Measurements from ENCODE around the gene GLDN. TPM values are rescaled to one million over a fixed set of nuclear protein-coding genes. Genes with fewer than 3 reads are reported as not detected.

The GLDN gene
- total RNA-seq, 1 donor from 2014 or later = not detected

- H3K4me1 Mint-ChIP-seq (ENCODE audit: unreplicated experiment) = peaks cover 7% of the 10 kb centered on the region
- peaks cover 11% of the 10 kb centered on the region for H3K9me3 Mint-ChIP-seq (ENCODE audit: unreplicated experiment)
- no peak overlapping the region for H3K27ac Mint-ChIP-seq (ENCODE audit: unreplicated experiment)
- H3K27me3 Mint-ChIP-seq (ENCODE audit: unreplicated experiment) = no peaks in the 10 kb centered on the region
- no peak for DNase-seq (ENCODE audit: extremely low spot score, unreplicated experiment)
- no peak overlapping the region for H3K4me3 Mint-ChIP-seq (ENCODE audit: unreplicated experiment)
- peaks cover 39% of the 10 kb centered on the region for H3K36me3 Mint-ChIP-seq (ENCODE audit: unreplicated experiment)
- no peak for TF ChIP-seq CTCF (IDR thresholded peaks at IDR 0.05)
These were observed 106.6 kb downstream of the GLDN start for GRCh38 chr15:51447855-51448621.

- no peak for DNase-seq (ENCODE audit: extremely low spot score, unreplicated experiment)
- no peak overlapping the region for H3K27ac Mint-ChIP-seq (ENCODE audit: unreplicated experiment)
- no peak overlapping the region for H3K4me3 Mint-ChIP-seq (ENCODE audit: unreplicated experiment)
- H3K36me3 Mint-ChIP-seq (ENCODE audit: unreplicated experiment) = peaks cover 39% of the 10 kb centered on the region
- TF ChIP-seq CTCF (IDR thresholded peaks at IDR 0.05) = no peak
- peaks cover 7% of the 10 kb centered on the region for H3K4me1 Mint-ChIP-seq (ENCODE audit: unreplicated experiment)
- no peaks in the 10 kb centered on the region for H3K27me3 Mint-ChIP-seq (ENCODE audit: unreplicated experiment)
- H3K9me3 Mint-ChIP-seq (ENCODE audit: unreplicated experiment) = peaks cover 11% of the 10 kb centered on the region
These were observed 107.4 kb downstream of the GLDN start for GRCh38 chr15:51448622-51449399.

GRCh38 chr15:51450001-51450400 lies 108.5 kb downstream of the GLDN start:
- Mint-ChIP-seq H3K4me3 (ENCODE audit: unreplicated experiment) (no peak overlapping the region), H3K36me3 (ENCODE audit: unreplicated experiment) (peaks cover 41% of the 10 kb centered on the region), H3K27ac (ENCODE audit: unreplicated experiment) (no peak overlapping the region), H3K4me1 (ENCODE audit: unreplicated experiment) (peaks cover 7% of the 10 kb centered on the region), H3K9me3 (ENCODE audit: unreplicated experiment) (peaks cover 6% of the 10 kb centered on the region), H3K27me3 (ENCODE audit: unreplicated experiment) (no peaks in the 10 kb centered on the region)
- TF ChIP-seq CTCF (IDR thresholded peaks at IDR 0.05) = no peak
- DNase-seq (ENCODE audit: extremely low spot score, unreplicated experiment) = no peak

Small RNAs within 50 kb of the gene (microRNA-seq; reads per million reads assigned to microRNA genes)
- gene MIR7973-1 (ENCODE audit: unreplicated experiment) (not detected), gene MIR7973-2 (ENCODE audit: unreplicated experiment) (not detected)

Other genes with a start within 250 kb of the GLDN start
- gene TNFAIP8L3, start 246.7 kb upstream of the GLDN start, total RNA-seq = 0.31 and 0.35 TPM in 2 replicates
- gene CYP19A1, start 3.1 kb upstream of the GLDN start, total RNA-seq = not detected in 2 replicates

Measured in osteocyte (in vitro differentiated cells).